Large intestine (tissue), 3 donors: Measurements from ENCODE around the gene HNRNPAB. TPM values are rescaled to one million over a fixed set of nuclear protein-coding genes. Genes with fewer than 3 reads are reported as not detected.
"Not testable (repeated sequence)": the region's sequence is repeated elsewhere in the genome, so short reads cannot be mapped to it uniquely, and the experiment has no call there.

ENCODE experiments used
- DNase-seq, 2 donors: peaks; one replicate each; pipeline versions ENCODE4 v3.0.0 to v3.0.0-alpha.2; 2013
- H3K27ac ChIP-seq: one replicate; pipeline ENCODE4 v1.5.1; 2013; ENCODE audit warnings: low read length
- H3K27me3 ChIP-seq: 2 replicates; pipeline ENCODE4 v1.6.1; 2013; ENCODE audit warnings: low read length; ENCODE audit not compliant: control insufficient read depth, insufficient read depth
- H3K36me3 ChIP-seq: 2 replicates; pipeline ENCODE4 v1.6.1; 2013; ENCODE audit warnings: low read length; ENCODE audit not compliant: control insufficient read depth, insufficient read depth
- H3K4me1 ChIP-seq: one replicate; pipeline ENCODE4 v1.6.1; 2013; ENCODE audit warnings: low read length; ENCODE audit not compliant: control insufficient read depth, insufficient read depth
- H3K4me3 ChIP-seq: one replicate; pipeline ENCODE4 v1.5.1; 2013; ENCODE audit warnings: low read length
- H3K9me3 ChIP-seq: one replicate; pipeline ENCODE4 v1.6.1; 2013; ENCODE audit warnings: mild to moderate bottlenecking, low read depth, low read length, moderate library complexity; ENCODE audit not compliant: control insufficient read depth
- whole genome bisulfite sequencing: methylation state at CpG from one replicate; pipeline ENCODE4 v1.1.5; 2013; ENCODE audit warnings: low lambda C conversion rate; ENCODE audit not compliant: insufficient coverage; 5-methylcytosine and 5-hydroxymethylcytosine counted together
- polyA plus RNA-seq: library from polyadenylated mRNA; unstranded; fragments of 120-200 nt; gene quantifications from one replicate; pipeline ENCODE4 v1.2.1, GENCODE V29; 2013

Gene HNRNPAB
- polyA plus RNA-seq, 1 donor = 124 TPM

DNA sequence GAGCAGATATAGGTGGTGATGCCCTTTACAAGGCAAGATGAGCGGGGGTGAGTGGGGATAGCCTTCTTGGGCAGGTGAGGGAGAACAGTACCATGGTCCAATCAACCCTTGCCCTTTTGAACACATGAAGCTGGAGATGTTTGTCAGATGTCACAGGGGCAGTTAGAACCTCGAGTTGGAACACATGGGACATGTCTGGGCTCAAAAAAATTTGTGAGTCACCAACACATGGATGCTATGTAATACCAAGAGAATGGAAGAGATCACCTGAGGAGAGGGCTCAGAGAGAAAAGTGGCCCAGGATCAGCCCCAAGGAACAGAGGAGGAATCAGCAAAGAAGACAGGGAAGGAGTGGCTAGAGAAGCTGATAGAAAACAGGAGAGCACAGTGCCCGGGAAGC lies 23.6 kb downstream of the HNRNPAB start:
- peak overlapping the region; percentile 91 for H3K27ac ChIP-seq
- H3K27me3 ChIP-seq = no peaks in the 10 kb centered on the region
- 100% methylated on average over 1 of the region's 3 CpGs for WGBS
- peaks cover 63% of the 10 kb centered on the region for H3K36me3 ChIP-seq
- H3K4me3 ChIP-seq = no peak overlapping the region
- DNase-seq = peak in 1 of 2 donors; percentile 30
- H3K4me1 ChIP-seq = peaks cover 63% of the 10 kb centered on the region
- H3K9me3 ChIP-seq = no peaks in the 10 kb centered on the region

DNA sequence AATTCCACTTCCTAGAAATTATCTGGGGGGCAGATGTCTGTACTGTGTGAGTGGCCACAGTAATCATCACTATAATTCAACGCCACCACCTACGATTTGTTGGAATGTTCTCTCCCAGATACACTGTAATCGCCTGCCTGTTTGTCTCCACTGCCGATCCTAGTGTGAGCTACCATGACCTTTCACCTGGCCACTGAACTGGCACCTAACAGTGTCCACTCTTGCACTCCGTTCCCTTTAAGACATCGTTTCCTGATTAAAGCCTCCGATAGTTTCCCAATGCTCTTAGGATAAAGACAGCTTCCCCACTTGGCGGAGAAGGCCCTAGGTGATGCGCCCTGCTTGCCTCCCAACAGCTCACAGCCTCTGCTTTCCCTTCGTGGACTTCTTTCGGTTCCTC lies 24.3 kb downstream of the HNRNPAB start:
- Histone ChIP-seq H3K27ac (peak overlapping the region; percentile 91), H3K4me1 (peaks cover 61% of the 10 kb centered on the region), H3K4me3 (no peak overlapping the region), H3K27me3 (no peaks in the 10 kb centered on the region), H3K36me3 (peaks cover 60% of the 10 kb centered on the region), H3K9me3 (no peaks in the 10 kb centered on the region)
- no peak for DNase-seq
- WGBS = no CpG with 5 or more reads among the region's 11 CpGs

- Histone ChIP-seq H3K36me3 (peaks cover 55% of the 10 kb centered on the region), H3K4me1 (peaks cover 56% of the 10 kb centered on the region)
- not testable (repeated sequence) for H3K27me3 ChIP-seq, DNase-seq, H3K9me3 ChIP-seq, H3K4me3 ChIP-seq, H3K27ac ChIP-seq
- no CpG with 5 or more reads among the region's 13 CpGs for WGBS
These were observed 24.8 kb downstream of the HNRNPAB start for GRCh38 chr5:178229111-178229510.

GRCh38 chr5:178229861-178230260 lies 25.5 kb downstream of the HNRNPAB start:
- Histone ChIP-seq H3K36me3 (peaks cover 47% of the 10 kb centered on the region), H3K27me3 (no peaks in the 10 kb centered on the region), H3K4me3 (no peak overlapping the region), H3K27ac (peak overlapping the region; percentile 90), H3K4me1 (peaks cover 57% of the 10 kb centered on the region), H3K9me3 (no peaks in the 10 kb centered on the region)
- WGBS = no CpG with 5 or more reads among the region's 10 CpGs
- no peak for DNase-seq

- no CpG with 5 or more reads among the region's 9 CpGs for WGBS
- H3K27ac ChIP-seq = peak overlapping the region; percentile 90
- peaks cover 42% of the 10 kb centered on the region for H3K36me3 ChIP-seq
- H3K4me3 ChIP-seq = peak overlapping the region; percentile 74
- peaks cover 49% of the 10 kb centered on the region for H3K4me1 ChIP-seq
- no peaks in the 10 kb centered on the region for H3K27me3 ChIP-seq
- H3K9me3 ChIP-seq = no peaks in the 10 kb centered on the region
- DNase-seq = peak; percentile 88 to 91
These were observed 26.7 kb downstream of the HNRNPAB start for GRCh38 chr5:178230879-178231538.

DNA sequence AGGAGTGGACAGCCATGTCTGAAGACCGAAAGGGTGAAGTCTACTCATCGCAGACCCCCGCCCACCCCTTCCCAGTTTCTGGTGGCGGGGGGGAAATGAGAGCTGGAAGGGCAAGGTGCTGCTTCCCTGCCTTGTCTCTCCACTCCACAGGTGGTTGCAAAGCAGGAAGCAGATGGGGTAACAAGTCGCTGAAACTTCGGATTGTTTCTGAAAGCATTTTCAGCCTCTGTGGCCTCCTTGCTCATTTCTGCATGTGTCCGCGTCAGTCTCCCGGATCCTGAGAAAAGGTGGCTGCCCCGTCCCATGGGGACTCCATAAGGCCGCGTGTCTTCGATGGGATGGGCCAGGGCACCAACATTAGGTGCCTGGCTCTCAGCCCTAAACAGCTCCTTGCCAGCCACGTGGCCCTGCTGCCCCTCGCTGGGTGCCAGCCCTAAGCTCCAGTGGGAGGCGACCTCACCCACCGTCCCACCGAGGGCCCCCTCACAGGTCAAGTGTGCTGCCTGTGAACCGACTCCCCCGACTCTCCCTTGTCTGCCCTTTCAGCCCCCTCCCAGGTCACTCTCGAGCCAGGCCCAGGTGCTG lies 27.3 kb downstream of the HNRNPAB start:
- Histone ChIP-seq H3K4me3 (peak overlapping the region; percentile 74), H3K36me3 (peaks cover 42% of the 10 kb centered on the region), H3K27me3 (no peaks in the 10 kb centered on the region), H3K9me3 (no peaks in the 10 kb centered on the region), H3K4me1 (peaks cover 44% of the 10 kb centered on the region), H3K27ac (peak overlapping the region; percentile 90)
- no CpG with 5 or more reads among the region's 21 CpGs for WGBS
- DNase-seq = no peak

DNA sequence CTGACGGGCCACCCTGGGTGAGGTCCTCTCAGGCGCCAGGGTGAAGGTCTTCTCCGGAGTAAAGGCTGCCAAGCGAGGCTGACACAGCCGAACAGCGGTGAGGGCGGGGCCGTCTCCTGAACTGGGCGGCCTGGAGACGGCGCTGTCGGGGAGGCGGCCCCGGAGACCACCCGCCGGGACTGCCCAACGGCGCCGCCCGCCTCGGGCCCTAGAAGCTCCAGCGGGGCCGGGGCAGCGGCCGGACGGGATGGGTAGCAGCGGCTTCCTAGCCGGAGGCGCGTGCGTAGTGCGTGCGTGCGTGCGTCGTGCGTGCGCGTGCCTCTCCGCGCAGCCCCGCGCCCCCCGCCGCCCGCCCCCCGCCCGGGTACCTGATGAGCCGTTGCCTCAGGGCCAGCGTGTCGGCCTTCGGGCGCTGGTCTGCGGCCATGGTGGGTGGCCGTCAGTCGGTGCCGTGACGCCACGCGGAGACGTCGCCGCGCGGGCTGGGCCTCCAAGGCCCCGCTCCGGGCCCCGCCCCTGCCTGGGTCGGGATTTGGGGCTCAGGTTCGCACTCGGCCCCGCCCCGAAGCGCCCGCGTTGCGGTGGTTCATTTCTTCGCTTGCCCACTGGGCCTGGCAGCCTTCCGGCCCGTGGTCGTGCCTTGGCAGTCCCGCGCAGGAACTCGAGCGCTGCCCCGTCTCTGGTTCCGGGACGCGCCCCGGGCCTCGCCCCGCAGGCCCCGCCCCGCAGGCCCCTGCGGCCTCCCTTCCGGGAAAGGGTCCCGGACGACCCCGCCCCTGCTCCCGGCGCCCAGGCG lies 28.0 kb downstream of the HNRNPAB start, which contains the start of gene PHYKPL:
Gene PHYKPL (minus strand): TSS at position 679 of the 796 bp plus-strand sequence. CDS start 252 bp downstream, at position 427.
- peak within 1 kb of the TSS; percentile 90 for H3K27ac ChIP-seq
- no peaks in the 10 kb centered on the region for H3K27me3 ChIP-seq
- no peaks in the 10 kb centered on the region for H3K9me3 ChIP-seq
- peak; percentile 50 to 85 for DNase-seq
- WGBS = 8% methylated on average over 5 of the region's 102 CpGs
- H3K4me1 ChIP-seq = peaks cover 37% of the 10 kb centered on the region
- peak within 1 kb of the TSS; percentile 74 for H3K4me3 ChIP-seq
- H3K36me3 ChIP-seq = peaks cover 38% of the 10 kb centered on the region

GRCh38 chr5:178232920-178233429 lies 28.6 kb downstream of the HNRNPAB start:
- Histone ChIP-seq H3K36me3 (peaks cover 31% of the 10 kb centered on the region), H3K4me1 (peaks cover 37% of the 10 kb centered on the region), H3K27me3 (no peaks in the 10 kb centered on the region), H3K4me3 (peak overlapping the region; percentile 74), H3K9me3 (no peaks in the 10 kb centered on the region), H3K27ac (peak overlapping the region; percentile 90)
- DNase-seq = no peak
- no CpG with 5 or more reads among the region's 11 CpGs for WGBS

- H3K36me3 ChIP-seq = peaks cover 20% of the 10 kb centered on the region
- DNase-seq = no peak
- no peaks in the 10 kb centered on the region for H3K27me3 ChIP-seq
- peaks cover 41% of the 10 kb centered on the region for H3K4me1 ChIP-seq
- H3K4me3 ChIP-seq = no peak overlapping the region
- H3K9me3 ChIP-seq = no peaks in the 10 kb centered on the region
- no CpG with 5 or more reads among the region's 7 CpGs for WGBS
- no peak overlapping the region for H3K27ac ChIP-seq
These were observed 29.9 kb downstream of the HNRNPAB start for GRCh38 chr5:178234121-178234749.
